ENCODE results near the gene ZSCAN18.

Gene ZSCAN18

GRCh38 chr19:58044886-58045285 is 53.1 kb downstream of the ZSCAN18 start:
- in situ Hi-C loops (cut with MboI; ENCODE audit: low sequenced_read_pairs) = no loop called here

- in situ Hi-C loops (cut with MboI; ENCODE audit: low sequenced_read_pairs) = no loop called here
Observed at GRCh38 chr19:58044391-58044790, 53.6 kb downstream of the ZSCAN18 start.

- in situ Hi-C loops (cut with MboI; ENCODE audit: low sequenced_read_pairs) = no loop called here
Observed at GRCh38 chr19:58042495-58043340, 55.3 kb downstream of the ZSCAN18 start.

- in situ Hi-C loops (cut with MboI; ENCODE audit: low sequenced_read_pairs) = no loop called here
Observed at GRCh38 chr19:58040751-58041525, 57.1 kb downstream of the ZSCAN18 start.

- in situ Hi-C loops (cut with MboI; ENCODE audit: low sequenced_read_pairs) = no loop called here
Observed at GRCh38 chr19:58038688-58039204, 59.3 kb downstream of the ZSCAN18 start.

GRCh38 chr19:58037927-58038687 is 59.9 kb downstream of the ZSCAN18 start:
- in situ Hi-C loops (cut with MboI; ENCODE audit: low sequenced_read_pairs) = no loop called here

- in situ Hi-C loops (cut with MboI; ENCODE audit: low sequenced_read_pairs) = no loop called here
Observed at GRCh38 chr19:58035863-58036262, 62.2 kb downstream of the ZSCAN18 start.

- in situ Hi-C loops (cut with MboI; ENCODE audit: low sequenced_read_pairs) = no loop called here
Observed at GRCh38 chr19:58034477-58034793, 63.6 kb downstream of the ZSCAN18 start.

Data from HL-60/S4 treated with retinoic acid at 250 ng/mL for 4 days and 3 days (cell line).